ENCODE measurements around the gene NR3C1. TPM values are rescaled to one million over a fixed set of nuclear protein-coding genes. Genes with fewer than 3 reads are reported as not detected.
A peak's percentile ranks its signal among the peaks of the same experiment; 100 is the strongest.

NR3C1 gene
- total and polyA plus RNA-seq, 2 of the 4 experiments (the other 2 are of a cell fraction) = 13.7 to 77.4 TPM

DNA sequence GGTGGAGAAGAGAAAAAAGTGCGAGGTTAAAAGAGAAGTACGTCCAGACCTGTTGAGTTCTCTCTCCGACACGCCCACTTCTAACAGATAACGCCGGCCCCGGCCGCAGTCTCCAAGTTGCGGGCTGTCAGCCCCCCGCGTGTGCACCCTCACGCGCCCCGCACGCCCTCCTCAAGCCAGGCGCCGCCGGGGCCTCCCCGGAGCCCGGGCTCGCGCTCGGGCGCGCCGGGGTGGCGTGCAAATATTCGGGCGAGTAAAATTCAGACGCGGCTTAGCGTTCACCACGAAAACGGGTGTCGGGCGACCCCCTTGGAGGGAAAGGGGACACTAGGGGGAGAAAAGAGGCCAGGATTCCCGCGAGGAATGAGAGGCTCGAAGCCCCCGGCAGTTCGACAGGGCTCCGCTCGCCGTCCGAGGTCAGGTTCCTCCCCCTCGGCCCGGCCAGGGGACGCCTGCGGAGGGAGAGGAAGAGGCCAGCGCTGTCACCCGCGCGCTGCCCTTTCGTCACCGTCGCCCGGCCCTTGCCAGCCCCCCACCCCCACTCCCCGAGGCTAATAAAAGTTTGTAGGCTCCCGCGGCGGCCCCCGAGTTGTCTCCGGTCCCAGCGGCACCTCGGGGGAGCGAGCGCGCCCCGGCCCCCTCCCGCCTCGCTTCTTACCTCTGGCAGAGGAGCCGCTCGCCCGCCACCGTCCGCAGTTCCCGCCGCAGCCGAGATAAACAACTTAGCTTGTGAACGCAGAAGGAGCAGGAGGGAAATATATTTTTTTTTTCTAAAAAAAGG lies 743 bp downstream of the NR3C1 start:
- H2BK5ac ChIP-seq (ENCODE audit: low read depth, low read length, poor library complexity, severe bottlenecking) = peak overlapping the region; percentile 97
- no TSS peak for BruUV-seq (replicated peaks)
- in situ Hi-C loops (cut with MboI; ENCODE audit: low sequenced_read_pairs) = loop anchor here (10.0 kb wide), 3 partner anchors 388 to 478 kb away; no protein-coding TSS in a partner anchor
- H3K18ac ChIP-seq (ENCODE audit: low read depth, low read length) = peak overlapping the region; percentile 39; the same call in 1 of the 2 replicates
- ATAC-seq (ENCODE audit: low read depth) (no peak), DNase-seq (peak; percentile 34)
- dilution Hi-C loops (cut with HindIII; ENCODE audit: low sequenced_read_pairs, unreplicated experiment) = no loop called here
- no peak overlapping the region for H2AK5ac ChIP-seq (ENCODE audit: low read depth, low read length)
- H3K27me3 ChIP-seq (ENCODE audit: control insufficient read depth, insufficient read depth, low read length) = no peaks in the 10 kb centered on the region
- peak overlapping the region; percentile 91 for H2BK120ac ChIP-seq (ENCODE audit: low read depth, low read length)
- no peaks in the 10 kb centered on the region for H3K9me1 ChIP-seq (ENCODE audit: insufficient read depth, low read length)
- peak overlapping the region; percentile 90 for H2AK9ac ChIP-seq (replicated peaks; ENCODE audit: low read depth, low read length, poor library complexity)
- WGBS, 2 experiments (ENCODE audit: extremely low coverage in 2 of 2, insufficient read length in 1 of 2) = 0% methylated on average over 17 of the region's 80 CpGs; no CpG with 5 or more reads in 1 of the 2 experiments
- H3K9me3 ChIP-seq (ENCODE audit: control insufficient read depth, insufficient read depth, low read length) = no peaks in the 10 kb centered on the region
- intact Hi-C loops (cut with micrococcal nuclease) = loop anchor here (1.0 to 5.0 kb wide), 14 partner anchors 90 to 780 kb away; no protein-coding TSS in a partner anchor
- peak overlapping the region; percentile 89 for H3K4ac ChIP-seq (ENCODE audit: low read depth, low read length)
- peak overlapping the region; percentile 94; the same call in 1 of the 2 replicates for H3K23ac ChIP-seq (ENCODE audit: low read depth, low read length)
- H4K20me1 ChIP-seq (ENCODE audit: insufficient read depth, low read length) = peaks cover 34% of the 10 kb centered on the region; the same call in 1 of the 2 replicates
- no peak overlapping the region; the same call in 1 of the 2 replicates for H2BK20ac ChIP-seq (ENCODE audit: low read depth, low read length)
- H3K56ac ChIP-seq (ENCODE audit: extremely low read depth, insufficient read depth, low read length) = peak overlapping the region; percentile 84
- peak overlapping the region; percentile 97 for H3K4me3 ChIP-seq (ENCODE audit: insufficient read depth, low read depth, low read length)
- H3K36me3 ChIP-seq (ENCODE audit: control insufficient read depth, insufficient read depth, low read length) = peaks cover 9% of the 10 kb centered on the region
- peak overlapping the region; percentile 88 for H3K14ac ChIP-seq (replicated peaks; ENCODE audit: low read depth, low read length)
- peak overlapping the region; percentile 90 for H3K9ac ChIP-seq (ENCODE audit: low read depth, low read length)
- H4K8ac ChIP-seq (ENCODE audit: low read depth in 2 of 2, low read length in 2 of 2) = peak overlapping the region; percentile 45 to 69; a peak in 3 of 4 replicates
- peak overlapping the region; percentile 20 for H4K91ac ChIP-seq (ENCODE audit: insufficient read depth, low read depth, low read length)
- H3K79me1 ChIP-seq (ENCODE audit: low read depth in 1 of 2, low read length in 2 of 2) = peaks cover 0 to 25% of the 10 kb centered on the region in 2 experiments; a peak in 2 of 4 replicates
- no peak overlapping the region for H2BK15ac ChIP-seq (ENCODE audit: low read depth, low read length)
- H4K5ac ChIP-seq (ENCODE audit: low read depth, low read length) = no peak overlapping the region
- peak overlapping the region; percentile 97 for H3K4me2 ChIP-seq (ENCODE audit: low read depth, low read length)
- CTCF ChIA-PET = interaction anchor here (1.6 kb wide), 1 partner anchor 249 kb away, joined by 4 read pairs; no protein-coding TSS in a partner anchor
- POLR2A ChIA-PET (ENCODE audit: unreplicated experiment) = interaction anchor here (0.5 to 0.7 kb wide), 2 partner anchors 12 to 152 kb away, joined by 3 read pairs; no protein-coding TSS in a partner anchor
- H2AFZ ChIP-seq (replicated peaks; ENCODE audit: low read length, poor library complexity) = peak overlapping the region; percentile 94
- peaks cover 7% of the 10 kb centered on the region for H3K4me1 ChIP-seq (ENCODE audit: control insufficient read depth, insufficient read depth, low read length)
- H3K27ac ChIP-seq (ENCODE audit: insufficient read depth, low read length) = peak overlapping the region; percentile 100
- TF ChIP-seq POLR2A (IDR thresholded peaks at IDR 0.05; ENCODE audit: low read depth, low read length) (peak; percentile 71), SMC3 (IDR thresholded peaks at IDR 0.05; ENCODE audit: low read depth, low read length) (no peak), MAFK (IDR thresholded peaks at IDR 0.05; ENCODE audit: low read depth, low read length) (no peak), RCOR1 (IDR thresholded peaks at IDR 0.05; ENCODE audit: insufficient replicate concordance, low read length) (no peak), FOS (IDR thresholded peaks at IDR 0.05; ENCODE audit: low read depth, low read length) (no peak), MAZ (IDR thresholded peaks at IDR 0.05; ENCODE audit: borderline replicate concordance, low read depth, low read length) (0 out of 2 replicates have a peak, but pooled peaks have one; percentile 5), CEBPB (IDR thresholded peaks at IDR 0.05; ENCODE audit: low read depth, low read length) (no peak), RFX5 (IDR thresholded peaks at IDR 0.05; ENCODE audit: low read depth, low read length) (no peak), CHD1 (IDR thresholded peaks at IDR 0.05; ENCODE audit: low read depth, low read length) (0 out of 2 replicates have a peak, but pooled peaks have one; percentile 7), BHLHE40 (IDR thresholded peaks at IDR 0.05; ENCODE audit: low read depth, low read length) (no peak; the same call in 1 of the 2 replicates), MXI1 (IDR thresholded peaks at IDR 0.05; ENCODE audit: borderline replicate concordance, low read depth, low read length) (peak; percentile 73; the same call in 1 of the 2 replicates), RAD21 (IDR thresholded peaks at IDR 0.05; ENCODE audit: low read length) (no peak)
- TF ChIP-seq, protein P1, sequence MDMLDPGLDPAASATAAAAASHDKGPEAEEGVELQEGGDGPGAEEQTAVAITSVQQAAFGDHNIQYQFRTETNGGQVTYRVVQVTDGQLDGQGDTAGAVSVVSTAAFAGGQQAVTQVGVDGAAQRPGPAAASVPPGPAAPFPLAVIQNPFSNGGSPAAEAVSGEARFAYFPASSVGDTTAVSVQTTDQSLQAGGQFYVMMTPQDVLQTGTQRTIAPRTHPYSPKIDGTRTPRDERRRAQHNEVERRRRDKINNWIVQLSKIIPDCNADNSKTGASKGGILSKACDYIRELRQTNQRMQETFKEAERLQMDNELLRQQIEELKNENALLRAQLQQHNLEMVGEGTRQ (IDR thresholded peaks at IDR 0.05; ENCODE audit: low read depth, low read length) = no peak
- TF ChIP-seq, protein P2, sequence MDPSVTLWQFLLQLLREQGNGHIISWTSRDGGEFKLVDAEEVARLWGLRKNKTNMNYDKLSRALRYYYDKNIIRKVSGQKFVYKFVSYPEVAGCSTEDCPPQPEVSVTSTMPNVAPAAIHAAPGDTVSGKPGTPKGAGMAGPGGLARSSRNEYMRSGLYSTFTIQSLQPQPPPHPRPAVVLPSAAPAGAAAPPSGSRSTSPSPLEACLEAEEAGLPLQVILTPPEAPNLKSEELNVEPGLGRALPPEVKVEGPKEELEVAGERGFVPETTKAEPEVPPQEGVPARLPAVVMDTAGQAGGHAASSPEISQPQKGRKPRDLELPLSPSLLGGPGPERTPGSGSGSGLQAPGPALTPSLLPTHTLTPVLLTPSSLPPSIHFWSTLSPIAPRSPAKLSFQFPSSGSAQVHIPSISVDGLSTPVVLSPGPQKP (IDR thresholded peaks at IDR 0.05; ENCODE audit: borderline replicate concordance, low read depth, low read length) = no peak
